Keratinocyte (primary cell): Measurements from ENCODE around the gene MPLKIP.

Experiments used
- CTCF ChIP-seq, 3 experiments: IDR thresholded peaks in 1 of 3; conservative IDR thresholded peaks in 1 of 3; optimal IDR thresholded peaks in 1 of 3; 2 replicates in 2 of 3; 3 replicates in 1 of 3; pipeline versions ENCODE3 to v1.5.1; 2011; ENCODE audit warnings: low read length in 3 of 3, mild to moderate bottlenecking in 3 of 3, moderate library complexity in 2 of 3, control low read depth in 1 of 3, inconsistent platforms in 1 of 3; ENCODE audit not compliant: insufficient read depth in 2 of 3; ENCODE audit errors: extremely low read depth in 1 of 3
- EZH2 ChIP-seq: IDR thresholded peaks from one replicate; pipeline ENCODE4 v1.6.1; 2012; ENCODE audit warnings: inconsistent platforms, mild to moderate bottlenecking, low read length, moderate library complexity

- TF ChIP-seq CTCF (optimal IDR thresholded peaks at IDR 0.05 in 1 of 3, IDR thresholded peaks at IDR 0.05 in 1 of 3, conservative IDR thresholded peaks at IDR 0.05 in 1 of 3; ENCODE audit: extremely low read depth in 1 of 3, insufficient read depth in 2 of 3, low read length in 3 of 3) (no peak), EZH2 (no peak)
Measured at GRCh38 chr7:40137563-40137962, 3.1 kb upstream of the MPLKIP start.
